Endothelial cell of umbilical vein (primary cell): ENCODE measurements around the gene ADARB1.

Experiments used
- CTCF ChIP-seq, 2 donors: IDR thresholded peaks; 1 replicate in 1 of 2; 2 replicates in 1 of 2; pipeline ENCODE4 v1.5.1; 2011; ENCODE audit warnings: low read length in 2 of 2, mild to moderate bottlenecking in 2 of 2, moderate library complexity in 2 of 2, control low read depth in 1 of 2, inconsistent platforms in 1 of 2, low read depth in 1 of 2; ENCODE audit not compliant: insufficient read depth in 1 of 2; ENCODE audit errors: extremely low read depth in 1 of 2
- EZH2 ChIP-seq: IDR thresholded peaks from 2 replicates; pipeline ENCODE4 v1.6.1; 2012; ENCODE audit warnings: borderline replicate concordance, low read depth, mild to moderate bottlenecking, moderate library complexity, low read length, inconsistent platforms; ENCODE audit not compliant: severe bottlenecking
- MAX ChIP-seq: IDR thresholded peaks from 2 replicates; pipeline ENCODE4 v1.6.1; 2011; ENCODE audit not compliant: insufficient read depth, insufficient read length
- POLR2A ChIP-seq: IDR thresholded peaks from 2 replicates; pipeline ENCODE4 v1.6.1; 2012; ENCODE audit warnings: low read depth, mild to moderate bottlenecking, control low read depth, low read length
- POLR2AphosphoS5 ChIP-seq: IDR thresholded peaks from 2 replicates; pipeline ENCODE4 v1.6.1; 2012; ENCODE audit warnings: low read depth, mild to moderate bottlenecking, control low read depth, low read length, moderate library complexity; ENCODE audit not compliant: insufficient read depth

GRCh38 chr21:45032332-45032731 lies 42.0 kb upstream of the ADARB1 start:
- no peak for TF ChIP-seq POLR2AphosphoS5
- TF ChIP-seq CTCF (IDR thresholded peaks at IDR 0.05; ENCODE audit: extremely low read depth in 1 of 2, insufficient read depth in 1 of 2, low read depth in 1 of 2, low read length in 2 of 2): no peak
- TF ChIP-seq POLR2A: no peak
- TF ChIP-seq MAX: no peak
- TF ChIP-seq EZH2: no peak
